OCI-LY7 (cell line): ENCODE data around the gene PSMD1. TPM values are rescaled to one million over a fixed set of nuclear protein-coding genes. Genes with fewer than 3 reads are reported as not detected.
A peak's percentile ranks its signal among the peaks of the same experiment; 100 is the strongest.

Experiments
- BruUV-seq: library from RNA; stranded (reverse); fragments of 400-500 nt; replicated peaks from 2 replicates; lab custom pipeline; 2021; lab: Mats Ljungman, UMichigan
- CTCF ChIA-PET: fragments of 300-600 bp; sonication (Branson Sonifier 250); formaldehyde crosslinking; loops from one replicate; lab custom pipeline; 2022; ENCODE audit warnings: antibody characterized with exemption; ENCODE audit not compliant: unreplicated experiment; lab: Charles Lee
- POLR2A ChIA-PET: fragments of 300-600 bp; sonication (Branson Sonifier 250); formaldehyde crosslinking; loops from one replicate; lab custom pipeline; 2022; ENCODE audit warnings: antibody characterized with exemption; lab: Charles Lee
- DNase-seq: peaks from one replicate; pipeline ENCODE4 v3.0.0-alpha.2; 2015; ENCODE audit warnings: low spot score
- H2AFZ ChIP-seq: fragments of 200-600 bp; sonication (generic), shearing (Covaris generic); 2 replicates; pipeline ENCODE4 v1.6.1; 2014; ENCODE audit warnings: mild to moderate bottlenecking, antibody characterized with exemption, low read length, moderate library complexity
- H3K27ac ChIP-seq: fragments of 200-600 bp; sonication (generic); 2 replicates; pipeline ENCODE4 v1.5.1; 2014; ENCODE audit warnings: mixed run types, low read depth, mild to moderate bottlenecking, moderate library complexity, low read length, inconsistent platforms; ENCODE audit not compliant: poor library complexity, severe bottlenecking
- H3K36me3 ChIP-seq: fragments of 200-600 bp; sonication (generic); 2 replicates; pipeline ENCODE4 v1.6.1; 2014; ENCODE audit warnings: mild to moderate bottlenecking, antibody characterized with exemption, low read length, moderate library complexity, mixed read lengths; ENCODE audit not compliant: insufficient read depth
- H3K4me1 ChIP-seq: fragments of 200-600 bp; sonication (generic); 2 replicates; pipeline ENCODE4 v1.5.1; 2014; ENCODE audit warnings: mild to moderate bottlenecking, low read length; ENCODE audit not compliant: insufficient read depth, poor library complexity, severe bottlenecking
- H3K4me2 ChIP-seq: fragments of 200-600 bp; sonication (generic); 2 replicates; pipeline ENCODE4 v1.6.1; 2014; ENCODE audit warnings: mild to moderate bottlenecking, low read length
- H3K4me3 ChIP-seq: fragments of 200-600 bp; sonication (generic); 2 replicates; pipeline ENCODE4 v1.5.1; 2014; ENCODE audit warnings: mild to moderate bottlenecking, low read depth, low read length; ENCODE audit not compliant: poor library complexity, severe bottlenecking
- H3K79me2 ChIP-seq: fragments of 200-600 bp; sonication (generic); 2 replicates; pipeline ENCODE4 v1.6.1; 2016; ENCODE audit warnings: low read depth, mild to moderate bottlenecking, low read length, moderate library complexity, mixed read lengths; ENCODE audit not compliant: insufficient read depth
- H3K9me2 ChIP-seq: fragments of 200-600 bp; sonication (generic); 2 replicates; pipeline ENCODE4 v1.6.1; 2016; ENCODE audit warnings: mild to moderate bottlenecking, low read length, mixed read lengths; ENCODE audit not compliant: insufficient read depth
- H3K9me3 ChIP-seq: fragments of 200-600 bp; sonication (generic); 2 replicates; pipeline ENCODE4 v1.6.1; 2014; ENCODE audit warnings: mild to moderate bottlenecking, mixed run types, low read length, mixed read lengths
- H4K20me1 ChIP-seq: fragments of 200-600 bp; sonication (generic); 2 replicates; pipeline ENCODE4 v1.6.1; 2014; ENCODE audit warnings: mild to moderate bottlenecking, antibody characterized with exemption, low read length, moderate library complexity, mixed read lengths; ENCODE audit not compliant: insufficient read depth
- CTCF ChIP-seq: fragments of 200-600 bp; sonication (generic); conservative IDR thresholded peaks from 2 replicates; pipeline ENCODE4 v1.5.1; 2014; ENCODE audit warnings: mild to moderate bottlenecking, antibody characterized with exemption, low read length, moderate library complexity, mixed read lengths
- EZH2phosphoT487 ChIP-seq: fragments of 200-600 bp; sonication (generic); IDR thresholded peaks from 2 replicates; pipeline ENCODE4 v1.6.1; 2018; ENCODE audit warnings: low read depth, borderline replicate concordance, mild to moderate bottlenecking, mixed run types, antibody characterized with exemption, low read length, moderate library complexity, mixed read lengths
- intact Hi-C: fragments of 100-400 bp; cut with micrococcal nuclease; formaldehyde crosslinking; loops from one replicate; pipeline ENCODE4 v1.10.0; 2022; ENCODE audit not compliant: unreplicated experiment
- total RNA-seq, 2 experiments: library from RNA; depleted of rRNA in 1 of 2; stranded (reverse); fragments of >200 nt in 1 of 2; shearing (Covaris generic) in 1 of 2; gene quantifications; 2 replicates each; pipeline ENCODE4 v1.2.3, GENCODE V29; 2014 to 2022

The PSMD1 gene
- total RNA-seq, 2 experiments from 2014 or later = 60.5 to 105 TPM

- no peak for DNase-seq
- H3K4me1 ChIP-seq = peaks cover 10% of the 10 kb centered on the region
- H3K9me2 ChIP-seq = no peaks in the 10 kb centered on the region
- H4K20me1 ChIP-seq = no peaks in the 10 kb centered on the region
- H3K79me2 ChIP-seq = no peaks in the 10 kb centered on the region
- BruUV-seq = TSS peak; percentile 48
- CTCF ChIA-PET = no interaction called here
- no peaks in the 10 kb centered on the region for H3K36me3 ChIP-seq
- peak overlapping the region; percentile 72 for H3K4me3 ChIP-seq
- H2AFZ ChIP-seq = peak overlapping the region; percentile 86
- H3K9me3 ChIP-seq = no peaks in the 10 kb centered on the region
- TF ChIP-seq EZH2phosphoT487 (no peak), CTCF (no peak)
- no peak overlapping the region for H3K27ac ChIP-seq
- intact Hi-C loops = no loop called here
- POLR2A ChIA-PET = no interaction called here
- H3K4me2 ChIP-seq = peak overlapping the region; percentile 88
These were observed 142.6 kb downstream of the PSMD1 start for GRCh38 chr2:231199219-231199618.

GRCh38 chr2:231200805-231201474 lies 144.3 kb downstream of the PSMD1 start:
- H3K4me3 ChIP-seq = no peak overlapping the region
- no peaks in the 10 kb centered on the region for H3K9me2 ChIP-seq
- H3K9me3 ChIP-seq = no peaks in the 10 kb centered on the region
- ChIA-PET POLR2A (interaction anchor here (0.6 to 1.2 kb wide), 2 partner anchors 11 to 119 kb away, joined by 3 read pairs; no protein-coding TSS in a partner anchor), CTCF (no interaction called here)
- no peaks in the 10 kb centered on the region for H3K36me3 ChIP-seq
- TF ChIP-seq CTCF (no peak), EZH2phosphoT487 (no peak)
- no TSS peak for BruUV-seq
- H3K4me2 ChIP-seq = no peak overlapping the region; the same call in 1 of the 2 replicates
- no peak overlapping the region for H3K27ac ChIP-seq
- intact Hi-C loops = no loop called here
- DNase-seq = no peak
- H3K79me2 ChIP-seq = no peaks in the 10 kb centered on the region
- no peak overlapping the region for H2AFZ ChIP-seq
- H4K20me1 ChIP-seq = no peaks in the 10 kb centered on the region
- H3K4me1 ChIP-seq = peaks cover 10% of the 10 kb centered on the region

GRCh38 chr2:231201475-231201814 lies 144.8 kb downstream of the PSMD1 start:
- intact Hi-C loops = no loop called here
- ChIA-PET POLR2A (no interaction called here), CTCF (no interaction called here)
- H3K4me3 ChIP-seq = no peak overlapping the region
- DNase-seq = no peak
- peaks cover 10% of the 10 kb centered on the region for H3K4me1 ChIP-seq
- no peak for TF ChIP-seq CTCF
- no peak for TF ChIP-seq EZH2phosphoT487
- H3K79me2 ChIP-seq = no peaks in the 10 kb centered on the region
- H3K36me3 ChIP-seq = no peaks in the 10 kb centered on the region
- H3K9me3 ChIP-seq = no peaks in the 10 kb centered on the region
- H3K4me2 ChIP-seq = no peak overlapping the region; the same call in 1 of the 2 replicates
- H4K20me1 ChIP-seq = no peaks in the 10 kb centered on the region
- no TSS peak for BruUV-seq
- no peak overlapping the region for H2AFZ ChIP-seq
- H3K9me2 ChIP-seq = no peaks in the 10 kb centered on the region
- no peak overlapping the region for H3K27ac ChIP-seq
